ACC112 (cell line): ENCODE data around the gene TTLL11.

Experiments used
- H2AFZ ChIP-seq: fragments of 200-600 bp; sonication (generic); one replicate; pipeline ENCODE4 v1.6.0; 2017; ENCODE audit warnings: antibody characterized with exemption, low read length; ENCODE audit not compliant: unreplicated experiment
- H3K27ac ChIP-seq: fragments of 200-600 bp; sonication (generic); 2 replicates; pipeline ENCODE4 v1.5.1; 2014; ENCODE audit warnings: low read depth, mild to moderate bottlenecking, antibody characterized with exemption, low read length, moderate library complexity
- H3K27me3 ChIP-seq: fragments of 200-600 bp; sonication (generic); 2 replicates; pipeline ENCODE4 v1.6.1; 2014; ENCODE audit warnings: mild to moderate bottlenecking, antibody characterized with exemption, low read length, moderate library complexity, mixed read lengths; ENCODE audit not compliant: insufficient read depth
- H3K36me3 ChIP-seq: fragments of 200-600 bp; sonication (generic); 2 replicates; pipeline ENCODE4 v1.6.1; 2016; ENCODE audit warnings: mild to moderate bottlenecking, antibody characterized with exemption, low read length, moderate library complexity, mixed read lengths; ENCODE audit not compliant: insufficient read depth
- H3K4me1 ChIP-seq: fragments of 200-600 bp; sonication (generic); one replicate; pipeline ENCODE4 v1.6.1; 2016; ENCODE audit warnings: low read length, mixed read lengths; ENCODE audit not compliant: insufficient read depth, unreplicated experiment, control insufficient read depth
- H3K4me3 ChIP-seq: fragments of 200-600 bp; sonication (generic); 2 replicates; pipeline ENCODE4 v1.5.1; 2014; ENCODE audit warnings: mild to moderate bottlenecking, low read depth, low read length
- H3K79me2 ChIP-seq: fragments of 200-600 bp; sonication (generic); one replicate; pipeline ENCODE4 v1.6.0; 2016; ENCODE audit warnings: low read length; ENCODE audit not compliant: control insufficient read depth, unreplicated experiment, insufficient read depth

Gene TTLL11

GRCh38 chr9:121852651-121853616, 240.2 kb downstream of the TTLL11 start:
- Histone ChIP-seq H3K79me2 (no peaks in the 10 kb centered on the region), H3K27me3 (no peaks in the 10 kb centered on the region), H2AFZ (no peak overlapping the region), H3K36me3 (no peaks in the 10 kb centered on the region; the same call in 1 of the 2 replicates), H3K4me3 (no peak overlapping the region), H3K4me1 (no peaks in the 10 kb centered on the region), H3K27ac (no peak overlapping the region)

DNA sequence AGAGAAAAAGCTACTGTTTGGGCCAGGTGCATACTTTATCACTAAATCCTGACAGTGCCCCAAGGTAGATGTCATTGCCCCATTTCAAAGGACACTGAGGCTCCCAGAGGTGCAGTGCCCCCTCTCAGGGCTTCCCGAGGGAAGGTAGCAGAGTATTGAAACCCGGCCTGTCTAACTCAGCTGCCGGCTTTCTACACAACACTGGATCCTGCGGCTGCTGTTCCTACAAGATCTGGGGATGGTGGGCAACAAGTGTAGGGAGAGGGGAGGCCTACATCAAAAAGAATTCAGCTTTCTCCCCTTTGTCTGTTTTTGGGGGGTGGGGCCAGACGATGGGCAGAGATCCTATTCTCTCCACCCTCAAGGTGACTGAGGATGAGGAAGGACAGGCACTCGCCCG, 240.9 kb downstream of the TTLL11 start:
- H3K27ac ChIP-seq = no peak overlapping the region

GRCh38 chr9:121851641-121852091, 241.4 kb downstream of the TTLL11 start:
- Histone ChIP-seq H3K79me2 (no peaks in the 10 kb centered on the region), H3K4me1 (no peaks in the 10 kb centered on the region), H3K27me3 (no peaks in the 10 kb centered on the region), H2AFZ (no peak overlapping the region), H3K4me3 (no peak overlapping the region), H3K36me3 (no peaks in the 10 kb centered on the region; the same call in 1 of the 2 replicates), H3K27ac (no peak overlapping the region)

More for the DNA sequence above, 240.9 kb downstream of the TTLL11 start:
- H2AFZ ChIP-seq = no peak overlapping the region
- H3K36me3 ChIP-seq = no peaks in the 10 kb centered on the region; the same call in 1 of the 2 replicates
- no peaks in the 10 kb centered on the region for H3K4me1 ChIP-seq
- H3K4me3 ChIP-seq = no peak overlapping the region
- H3K79me2 ChIP-seq = no peaks in the 10 kb centered on the region
- H3K27me3 ChIP-seq = no peaks in the 10 kb centered on the region

DNA sequence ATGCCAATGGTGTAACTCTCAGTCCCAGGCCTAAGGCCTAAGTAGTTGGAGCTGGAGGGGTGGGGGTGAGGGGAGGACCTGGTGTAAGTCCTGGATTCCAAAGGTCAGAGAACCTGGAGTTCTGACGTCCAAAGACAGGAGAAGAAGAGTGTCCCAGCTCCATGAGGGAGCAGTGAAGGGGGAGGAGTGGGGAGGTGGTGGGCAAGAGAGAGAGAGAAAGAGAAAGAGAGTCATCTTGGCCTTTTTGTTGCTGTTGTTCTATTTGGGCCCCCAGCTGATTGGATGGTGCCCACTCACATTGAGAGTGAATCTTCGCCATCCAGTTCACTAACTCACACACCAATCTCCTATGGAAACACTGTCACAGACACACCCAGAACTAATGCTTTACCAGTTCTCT, 242.7 kb downstream of the TTLL11 start:
- Histone ChIP-seq H3K27me3 (no peaks in the 10 kb centered on the region), H3K4me1 (no peaks in the 10 kb centered on the region), H3K27ac (no peak overlapping the region), H3K79me2 (no peaks in the 10 kb centered on the region), H3K4me3 (no peak overlapping the region), H2AFZ (no peak overlapping the region), H3K36me3 (no peaks in the 10 kb centered on the region; the same call in 1 of the 2 replicates)

GRCh38 chr9:121849554-121849953, 243.6 kb downstream of the TTLL11 start:
- H3K4me1 ChIP-seq = no peaks in the 10 kb centered on the region
- H3K79me2 ChIP-seq = no peaks in the 10 kb centered on the region
- H3K36me3 ChIP-seq = peaks cover 5% of the 10 kb centered on the region; the same call in 1 of the 2 replicates
- H2AFZ ChIP-seq = no peak overlapping the region
- no peak overlapping the region for H3K4me3 ChIP-seq
- H3K27me3 ChIP-seq = no peaks in the 10 kb centered on the region
- H3K27ac ChIP-seq = no peak overlapping the region

DNA sequence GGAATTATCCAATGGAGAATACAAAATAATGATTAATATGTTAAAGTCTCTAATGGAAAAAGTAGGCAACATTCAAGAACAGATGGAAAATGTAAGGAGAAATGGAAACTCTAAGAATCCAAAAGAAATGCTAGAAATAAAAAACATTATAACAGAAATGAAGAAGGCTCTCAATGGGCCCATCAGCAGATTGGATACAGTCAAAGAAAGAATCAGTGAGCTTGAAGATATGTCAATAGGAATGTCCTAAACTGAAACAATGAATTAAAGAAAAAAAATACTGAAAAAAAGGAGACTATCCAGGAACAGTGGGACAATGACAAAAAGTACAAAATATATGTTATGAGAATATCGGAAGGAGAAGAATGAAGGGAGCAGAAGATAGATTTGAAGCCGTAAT, 248.5 kb downstream of the TTLL11 start:
- peaks cover 17% of the 10 kb centered on the region for H3K4me1 ChIP-seq
- no peak overlapping the region for H3K4me3 ChIP-seq
- peaks cover 5% of the 10 kb centered on the region; the same call in 1 of the 2 replicates for H3K36me3 ChIP-seq
- H3K79me2 ChIP-seq = no peaks in the 10 kb centered on the region
- no peak overlapping the region for H2AFZ ChIP-seq
- H3K27me3 ChIP-seq = no peaks in the 10 kb centered on the region
- H3K27ac ChIP-seq = no peak overlapping the region

GRCh38 chr9:121844098-121844497, 249.0 kb downstream of the TTLL11 start:
- Histone ChIP-seq H3K79me2 (no peaks in the 10 kb centered on the region), H3K36me3 (peaks cover 5% of the 10 kb centered on the region; the same call in 1 of the 2 replicates), H2AFZ (no peak overlapping the region)

DNA sequence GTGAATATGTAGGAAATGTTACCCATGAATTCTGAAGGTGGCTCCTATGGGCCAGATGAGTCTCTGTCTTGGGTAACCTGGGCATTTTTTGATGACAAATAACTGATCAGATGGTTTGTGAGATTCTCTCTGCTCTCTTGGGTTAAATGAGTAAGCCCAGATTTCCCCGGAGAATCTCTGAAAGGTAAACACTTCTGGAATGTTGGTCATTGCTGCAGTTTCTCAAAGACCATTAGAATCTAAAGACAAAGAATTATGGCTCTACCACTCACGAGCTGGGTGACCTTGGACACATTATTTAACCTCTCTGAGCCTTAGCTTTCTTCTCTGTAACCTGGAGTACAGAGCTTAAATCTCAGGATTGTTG, 250.5 kb downstream of the TTLL11 start:
- peaks cover 5% of the 10 kb centered on the region; the same call in 1 of the 2 replicates for H3K36me3 ChIP-seq
- H3K4me3 ChIP-seq = no peak overlapping the region
- peak overlapping the region; percentile 50; the same call in 1 of the 2 replicates for H3K27ac ChIP-seq
- no peaks in the 10 kb centered on the region for H3K27me3 ChIP-seq
- no peak overlapping the region for H2AFZ ChIP-seq
- no peaks in the 10 kb centered on the region for H3K79me2 ChIP-seq
- H3K4me1 ChIP-seq = peaks cover 17% of the 10 kb centered on the region

More at GRCh38 chr9:121844098-121844497, 249.0 kb downstream of the TTLL11 start:
- H3K27me3 ChIP-seq = no peaks in the 10 kb centered on the region
- no peak overlapping the region for H3K27ac ChIP-seq
- peaks cover 17% of the 10 kb centered on the region for H3K4me1 ChIP-seq
- H3K4me3 ChIP-seq = no peak overlapping the region

GRCh38 chr9:121841771-121842611, 251.1 kb downstream of the TTLL11 start:
- no peaks in the 10 kb centered on the region for H3K27me3 ChIP-seq
- peaks cover 5% of the 10 kb centered on the region; the same call in 1 of the 2 replicates for H3K36me3 ChIP-seq
- no peaks in the 10 kb centered on the region for H3K79me2 ChIP-seq
- peak overlapping the region; percentile 50; the same call in 1 of the 2 replicates for H3K27ac ChIP-seq
- no peak overlapping the region for H2AFZ ChIP-seq
- H3K4me1 ChIP-seq = peaks cover 17% of the 10 kb centered on the region
- no peak overlapping the region for H3K4me3 ChIP-seq
